ENCODE measurements around the gene DENND4A. TPM values are rescaled to one million over a fixed set of nuclear protein-coding genes. Genes with fewer than 3 reads are reported as not detected.

Gene DENND4A
- total and polyA plus RNA-seq, 9 of the 15 experiments (the other 6 are each of a cell fraction or from before 2014, with no cell fraction given): 6.8 to 32.3 (median 19.9) TPM

DNA sequence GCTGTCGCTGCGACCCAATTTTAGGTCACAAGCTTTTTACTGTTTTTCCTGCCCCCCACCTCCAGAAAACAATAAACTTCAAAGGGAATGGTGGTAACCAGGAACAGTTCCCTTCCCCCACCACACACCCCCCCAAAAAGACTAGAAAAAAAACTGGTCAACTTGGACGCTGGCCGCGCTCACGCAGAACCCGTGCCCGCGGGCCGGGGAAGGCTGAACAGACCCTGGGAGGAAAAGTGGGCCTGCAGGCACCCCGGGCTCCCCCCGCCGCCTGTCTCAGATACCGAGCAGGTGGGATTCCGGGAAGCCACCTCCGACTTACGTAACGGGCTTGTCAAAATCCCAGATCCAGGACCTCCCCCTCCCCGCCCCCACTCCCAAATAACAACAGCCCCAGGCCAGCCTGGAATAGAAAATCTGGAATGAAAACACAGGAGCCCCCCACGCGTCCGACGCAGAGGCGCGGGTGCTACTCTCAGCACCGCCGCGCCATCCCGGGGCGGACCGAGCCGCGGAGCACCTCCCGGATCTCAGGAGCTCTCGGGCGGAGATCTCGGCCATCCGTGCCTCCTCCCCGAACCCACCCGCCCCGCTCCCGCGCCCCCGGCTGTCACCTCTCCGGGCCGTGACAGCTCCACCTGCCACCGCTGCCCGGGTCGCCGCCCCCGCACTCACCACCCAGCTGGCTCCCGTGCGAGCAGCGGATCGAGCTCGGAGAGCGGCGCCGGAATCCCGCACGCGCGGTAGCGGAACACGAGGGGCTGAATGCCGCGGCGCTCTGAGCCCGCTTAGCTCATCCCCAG lies 557 bp downstream of the DENND4A start (continued):
- no peak for TF ChIP-seq NR2C1 (IDR thresholded peaks at IDR 0.05)
- TF ChIP-seq NR2C1 (tag; IDR thresholded peaks at IDR 0.05): no peak
- peak; percentile 72 for TF ChIP-seq SMAD4 (CRISPR knock-in tag; conservative IDR thresholded peaks at IDR 0.05)
- peak; percentile 6; the same call in 1 of the 2 replicates for TF ChIP-seq RB1 (IDR thresholded peaks at IDR 0.05; ENCODE audit: low read depth)
- TF ChIP-seq NKRF (IDR thresholded peaks at IDR 0.05; ENCODE audit: borderline replicate concordance): 0 out of 2 replicates have a peak, but pooled peaks have one; percentile 60
- TF ChIP-seq HDAC3 (IDR thresholded peaks at IDR 0.05; ENCODE audit: borderline replicate concordance, partially characterized antibody): peak; percentile 71
- TF ChIP-seq KDM4B (IDR thresholded peaks at IDR 0.05; ENCODE audit: borderline replicate concordance in 2 of 2, low read depth in 1 of 2): no peak
- no peak for TF ChIP-seq SNRNP70 (optimal IDR thresholded peaks at IDR 0.05; ENCODE audit: low read depth, low read length)
- TF ChIP-seq HINFP (tag; conservative IDR thresholded peaks at IDR 0.05; ENCODE audit: low read depth): no peak
- TF ChIP-seq ZNF717 (CRISPR knock-in tag; IDR thresholded peaks at IDR 0.05): no peak
- no peak for TF ChIP-seq CAMTA2 (CRISPR knock-in tag; conservative IDR thresholded peaks at IDR 0.05)
- TF ChIP-seq, protein P1, sequence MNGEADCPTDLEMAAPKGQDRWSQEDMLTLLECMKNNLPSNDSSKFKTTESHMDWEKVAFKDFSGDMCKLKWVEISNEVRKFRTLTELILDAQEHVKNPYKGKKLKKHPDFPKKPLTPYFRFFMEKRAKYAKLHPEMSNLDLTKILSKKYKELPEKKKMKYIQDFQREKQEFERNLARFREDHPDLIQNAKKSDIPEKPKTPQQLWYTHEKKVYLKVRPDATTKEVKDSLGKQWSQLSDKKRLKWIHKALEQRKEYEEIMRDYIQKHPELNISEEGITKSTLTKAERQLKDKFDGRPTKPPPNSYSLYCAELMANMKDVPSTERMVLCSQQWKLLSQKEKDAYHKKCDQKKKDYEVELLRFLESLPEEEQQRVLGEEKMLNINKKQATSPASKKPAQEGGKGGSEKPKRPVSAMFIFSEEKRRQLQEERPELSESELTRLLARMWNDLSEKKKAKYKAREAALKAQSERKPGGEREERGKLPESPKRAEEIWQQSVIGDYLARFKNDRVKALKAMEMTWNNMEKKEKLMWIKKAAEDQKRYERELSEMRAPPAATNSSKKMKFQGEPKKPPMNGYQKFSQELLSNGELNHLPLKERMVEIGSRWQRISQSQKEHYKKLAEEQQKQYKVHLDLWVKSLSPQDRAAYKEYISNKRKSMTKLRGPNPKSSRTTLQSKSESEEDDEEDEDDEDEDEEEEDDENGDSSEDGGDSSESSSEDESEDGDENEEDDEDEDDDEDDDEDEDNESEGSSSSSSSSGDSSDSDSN (IDR thresholded peaks at IDR 0.05; ENCODE audit: borderline replicate concordance in 1 of 2, low read depth in 2 of 2, low read length in 2 of 2): no peak
- TF ChIP-seq ZNF274 (IDR thresholded peaks at IDR 0.05; ENCODE audit: borderline replicate concordance, low read depth, low read length): no peak
- no peak for TF ChIP-seq PHTF2 (CRISPR knock-in tag; IDR thresholded peaks at IDR 0.05)
- no peak; the same call in 1 of the 2 replicates for TF ChIP-seq ATF6 (CRISPR knock-in tag; IDR thresholded peaks at IDR 0.05)
- no peak for TF ChIP-seq MECOM (CRISPR knock-in tag; IDR thresholded peaks at IDR 0.05)
- TF ChIP-seq ZFP91 (CRISPR knock-in tag; IDR thresholded peaks at IDR 0.05): no peak
